ENCODE data around the gene FAM3D. TPM values are rescaled to one million over a fixed set of nuclear protein-coding genes. Genes with fewer than 3 reads are reported as not detected.

The FAM3D gene
- polyA plus RNA-seq, 1 experiment = not detected

- no peak for TF ChIP-seq CTCF (IDR thresholded peaks at IDR 0.05; ENCODE audit: insufficient read depth, low read depth, low read length)
- Histone ChIP-seq H3K36me3 (ENCODE audit: control insufficient read depth, insufficient read depth, low read length) (no peaks in the 10 kb centered on the region), H3K27me3 (ENCODE audit: control insufficient read depth, insufficient read depth, low read length) (no peaks in the 10 kb centered on the region), H3K4me3 (ENCODE audit: low read depth, low read length) (no peak overlapping the region)
- POLR2A ChIA-PET = no interaction called here
- no peak for DNase-seq (ENCODE audit: low read depth)
- CTCF ChIA-PET = interaction anchor here (0.7 to 6.1 kb wide), 8 partner anchors 8 to 1219 kb away, joined by 3 to 72 read pairs (median 4); no protein-coding TSS in a partner anchor
Measured at GRCh38 chr3:58638591-58638990, 28.0 kb downstream of the FAM3D start.

- DNase-seq (ENCODE audit: low read depth) = no peak
- ChIA-PET POLR2A (no interaction called here), CTCF (interaction anchor here (1.2 to 6.1 kb wide), 4 partner anchors 7 to 1220 kb away, joined by 3 to 72 read pairs (median 4); no protein-coding TSS in a partner anchor)
Measured at GRCh38 chr3:58637509-58637908, 29.1 kb downstream of the FAM3D start.

GRCh38 chr3:58635371-58636285 lies 30.9 kb downstream of the FAM3D start:
- Histone ChIP-seq H3K4me3 (ENCODE audit: low read depth, low read length) (no peak overlapping the region), H3K36me3 (ENCODE audit: control insufficient read depth, insufficient read depth, low read length) (no peaks in the 10 kb centered on the region), H3K27me3 (ENCODE audit: control insufficient read depth, insufficient read depth, low read length) (no peaks in the 10 kb centered on the region)
- ChIA-PET CTCF (interaction anchor here (0.7 to 1.2 kb wide), 4 partner anchors 50 to 75 kb away, joined by 3 to 5 read pairs (median 4); no protein-coding TSS in a partner anchor), POLR2A (no interaction called here)
- DNase-seq (ENCODE audit: low read depth) = no peak
- no peak for TF ChIP-seq CTCF (IDR thresholded peaks at IDR 0.05; ENCODE audit: insufficient read depth, low read depth, low read length)

More at GRCh38 chr3:58637509-58637908, 29.1 kb downstream of the FAM3D start:
- TF ChIP-seq CTCF (IDR thresholded peaks at IDR 0.05; ENCODE audit: insufficient read depth, low read depth, low read length) = no peak
- Histone ChIP-seq H3K27me3 (ENCODE audit: control insufficient read depth, insufficient read depth, low read length) (no peaks in the 10 kb centered on the region), H3K36me3 (ENCODE audit: control insufficient read depth, insufficient read depth, low read length) (no peaks in the 10 kb centered on the region), H3K4me3 (ENCODE audit: low read depth, low read length) (no peak overlapping the region)

- TF ChIP-seq CTCF (IDR thresholded peaks at IDR 0.05; ENCODE audit: insufficient read depth, low read depth, low read length) = no peak
- POLR2A ChIA-PET = no interaction called here
- CTCF ChIA-PET = interaction anchor here (1.4 to 15.2 kb wide), 4 partner anchors 7 to 73 kb away, joined by 4 to 371 read pairs (median 58); partner anchors contain the start of gene FAM107A
- Histone ChIP-seq H3K4me3 (ENCODE audit: low read depth, low read length) (no peak overlapping the region), H3K36me3 (ENCODE audit: control insufficient read depth, insufficient read depth, low read length) (no peaks in the 10 kb centered on the region), H3K27me3 (ENCODE audit: control insufficient read depth, insufficient read depth, low read length) (no peaks in the 10 kb centered on the region)
- DNase-seq (ENCODE audit: low read depth) = no peak
Measured at GRCh38 chr3:58633157-58633865, 33.3 kb downstream of the FAM3D start.

GRCh38 chr3:58631742-58632141 lies 34.8 kb downstream of the FAM3D start:
- TF ChIP-seq CTCF (IDR thresholded peaks at IDR 0.05; ENCODE audit: insufficient read depth, low read depth, low read length) = no peak
- ChIA-PET POLR2A (interaction anchor here (0.6 kb wide), 1 partner anchor 72 kb away, joined by 17 read pairs; no protein-coding TSS in a partner anchor), CTCF (interaction anchor here (0.9 to 15.2 kb wide), 9 partner anchors 9 to 325 kb away, joined by 3 to 371 read pairs (median 9); partner anchors contain the start of genes FAM107A, HTD2 and RPP14)
- no peak for DNase-seq (ENCODE audit: low read depth)
- no peaks in the 10 kb centered on the region for H3K36me3 ChIP-seq (ENCODE audit: control insufficient read depth, insufficient read depth, low read length)
- H3K27me3 ChIP-seq (ENCODE audit: control insufficient read depth, insufficient read depth, low read length) = no peaks in the 10 kb centered on the region
- no peak overlapping the region for H3K4me3 ChIP-seq (ENCODE audit: low read depth, low read length)

Data from BJ (cell line).